Kasumi-1 (cell line): Measurements from ENCODE around the gene TAF10.
A peak's percentile ranks its signal among the peaks of the same experiment; 100 is the strongest.

ENCODE experiments used
- DNase-seq, 2 experiments: peaks; one replicate each; lab custom pipeline; 2025; lab: John Stamatoyannopoulos, UW

The TAF10 gene

GRCh38 chr11:6583584-6583983, 28.4 kb downstream of the TAF10 start:
- DNase-seq: no peak

- no peak for DNase-seq
Measured at GRCh38 chr11:6579681-6580080, 32.3 kb downstream of the TAF10 start.

GRCh38 chr11:6578134-6578533, 33.9 kb downstream of the TAF10 start:
- no peak for DNase-seq

- peak in 1 of 2 experiments; percentile 29 for DNase-seq
Measured at GRCh38 chr11:6576471-6577373, 35.3 kb downstream of the TAF10 start.

GRCh38 chr11:6574816-6575715, 37.0 kb downstream of the TAF10 start:
- no peak for DNase-seq

- DNase-seq: no peak
Measured at GRCh38 chr11:6572215-6572614, 39.8 kb downstream of the TAF10 start.

GRCh38 chr11:6571434-6572008, 40.5 kb downstream of the TAF10 start:
- DNase-seq: no peak

- no peak for DNase-seq
Measured at GRCh38 chr11:6570691-6571427, 41.2 kb downstream of the TAF10 start.

- no peak for DNase-seq
Measured at GRCh38 chr11:6569706-6570105, 42.3 kb downstream of the TAF10 start.

GRCh38 chr11:6568191-6568918, 43.7 kb downstream of the TAF10 start:
- no peak for DNase-seq

GRCh38 chr11:6567371-6567745, 44.7 kb downstream of the TAF10 start:
- no peak for DNase-seq

GRCh38 chr11:6566704-6567370, 45.2 kb downstream of the TAF10 start:
- DNase-seq: no peak

- no peak for DNase-seq
Measured at GRCh38 chr11:6565988-6566703, 45.9 kb downstream of the TAF10 start.

- no peak for DNase-seq
Measured at GRCh38 chr11:6565325-6565724, 46.7 kb downstream of the TAF10 start.

- no peak for DNase-seq
Measured at GRCh38 chr11:6563667-6564066, 48.3 kb downstream of the TAF10 start.

GRCh38 chr11:6563121-6563619, 48.8 kb downstream of the TAF10 start:
- DNase-seq: no peak

- DNase-seq: no peak
Measured at GRCh38 chr11:6561288-6561687, 50.7 kb downstream of the TAF10 start.
